OCI-LY7 (cell line): ENCODE results near the gene PLCL1. TPM values are rescaled to one million over a fixed set of nuclear protein-coding genes. Genes with fewer than 3 reads are reported as not detected.

Experiments
- BruUV-seq: library from RNA; stranded (reverse); fragments of 400-500 nt; replicated peaks from 2 replicates; lab custom pipeline; 2021; lab: Mats Ljungman, UMichigan
- CTCF ChIA-PET: fragments of 300-600 bp; sonication (Branson Sonifier 250); formaldehyde crosslinking; loops from one replicate; lab custom pipeline; 2022; ENCODE audit warnings: antibody characterized with exemption; ENCODE audit not compliant: unreplicated experiment; lab: Charles Lee
- POLR2A ChIA-PET: fragments of 300-600 bp; sonication (Branson Sonifier 250); formaldehyde crosslinking; loops from one replicate; lab custom pipeline; 2022; ENCODE audit warnings: antibody characterized with exemption; lab: Charles Lee
- DNase-seq: peaks from one replicate; pipeline ENCODE4 v3.0.0-alpha.2; 2015; ENCODE audit warnings: low spot score
- H2AFZ ChIP-seq: fragments of 200-600 bp; sonication (generic), shearing (Covaris generic); 2 replicates; pipeline ENCODE4 v1.6.1; 2014; ENCODE audit warnings: mild to moderate bottlenecking, antibody characterized with exemption, low read length, moderate library complexity
- H3K27ac ChIP-seq: fragments of 200-600 bp; sonication (generic); 2 replicates; pipeline ENCODE4 v1.5.1; 2014; ENCODE audit warnings: mixed run types, low read depth, mild to moderate bottlenecking, moderate library complexity, low read length, inconsistent platforms; ENCODE audit not compliant: poor library complexity, severe bottlenecking
- H3K36me3 ChIP-seq: fragments of 200-600 bp; sonication (generic); 2 replicates; pipeline ENCODE4 v1.6.1; 2014; ENCODE audit warnings: mild to moderate bottlenecking, antibody characterized with exemption, low read length, moderate library complexity, mixed read lengths; ENCODE audit not compliant: insufficient read depth
- H3K4me1 ChIP-seq: fragments of 200-600 bp; sonication (generic); 2 replicates; pipeline ENCODE4 v1.5.1; 2014; ENCODE audit warnings: mild to moderate bottlenecking, low read length; ENCODE audit not compliant: insufficient read depth, poor library complexity, severe bottlenecking
- H3K4me2 ChIP-seq: fragments of 200-600 bp; sonication (generic); 2 replicates; pipeline ENCODE4 v1.6.1; 2014; ENCODE audit warnings: mild to moderate bottlenecking, low read length
- H3K4me3 ChIP-seq: fragments of 200-600 bp; sonication (generic); 2 replicates; pipeline ENCODE4 v1.5.1; 2014; ENCODE audit warnings: mild to moderate bottlenecking, low read depth, low read length; ENCODE audit not compliant: poor library complexity, severe bottlenecking
- H3K79me2 ChIP-seq: fragments of 200-600 bp; sonication (generic); 2 replicates; pipeline ENCODE4 v1.6.1; 2016; ENCODE audit warnings: low read depth, mild to moderate bottlenecking, low read length, moderate library complexity, mixed read lengths; ENCODE audit not compliant: insufficient read depth
- H3K9me2 ChIP-seq: fragments of 200-600 bp; sonication (generic); 2 replicates; pipeline ENCODE4 v1.6.1; 2016; ENCODE audit warnings: mild to moderate bottlenecking, low read length, mixed read lengths; ENCODE audit not compliant: insufficient read depth
- H3K9me3 ChIP-seq: fragments of 200-600 bp; sonication (generic); 2 replicates; pipeline ENCODE4 v1.6.1; 2014; ENCODE audit warnings: mild to moderate bottlenecking, mixed run types, low read length, mixed read lengths
- H4K20me1 ChIP-seq: fragments of 200-600 bp; sonication (generic); 2 replicates; pipeline ENCODE4 v1.6.1; 2014; ENCODE audit warnings: mild to moderate bottlenecking, antibody characterized with exemption, low read length, moderate library complexity, mixed read lengths; ENCODE audit not compliant: insufficient read depth
- CTCF ChIP-seq: fragments of 200-600 bp; sonication (generic); conservative IDR thresholded peaks from 2 replicates; pipeline ENCODE4 v1.5.1; 2014; ENCODE audit warnings: mild to moderate bottlenecking, antibody characterized with exemption, low read length, moderate library complexity, mixed read lengths
- EZH2phosphoT487 ChIP-seq: fragments of 200-600 bp; sonication (generic); IDR thresholded peaks from 2 replicates; pipeline ENCODE4 v1.6.1; 2018; ENCODE audit warnings: low read depth, borderline replicate concordance, mild to moderate bottlenecking, mixed run types, antibody characterized with exemption, low read length, moderate library complexity, mixed read lengths
- intact Hi-C: fragments of 100-400 bp; cut with micrococcal nuclease; formaldehyde crosslinking; loops from one replicate; pipeline ENCODE4 v1.10.0; 2022; ENCODE audit not compliant: unreplicated experiment
- total RNA-seq, 2 experiments: library from RNA; depleted of rRNA in 1 of 2; stranded (reverse); fragments of >200 nt in 1 of 2; shearing (Covaris generic) in 1 of 2; gene quantifications; 2 replicates each; pipeline ENCODE4 v1.2.3, GENCODE V29; 2014 to 2022

The PLCL1 gene
- total RNA-seq, 2 experiments from 2014 or later, result 0.03 TPM; not detected in 1

GRCh38 chr2:197969391-197969893, 165.0 kb downstream of the PLCL1 start:
- no peak overlapping the region for H3K27ac ChIP-seq
- no peak overlapping the region for H2AFZ ChIP-seq
- no peaks in the 10 kb centered on the region for H3K4me1 ChIP-seq
- intact Hi-C loops, result no loop called here
- BruUV-seq, result no TSS peak
- H3K4me2 ChIP-seq, result no peak overlapping the region
- DNase-seq, result no peak
- ChIA-PET POLR2A (interaction anchor here (0.6 to 0.9 kb wide), 2 partner anchors 9 to 260 kb away, joined by 3 to 4 read pairs; no protein-coding TSS in a partner anchor), CTCF (no interaction called here)
- H3K9me2 ChIP-seq, result no peaks in the 10 kb centered on the region
- no peaks in the 10 kb centered on the region for H3K9me3 ChIP-seq
- no peak for TF ChIP-seq CTCF
- TF ChIP-seq EZH2phosphoT487, result no peak
- H3K36me3 ChIP-seq, result no peaks in the 10 kb centered on the region
- no peaks in the 10 kb centered on the region for H4K20me1 ChIP-seq
- no peak overlapping the region for H3K4me3 ChIP-seq
- no peaks in the 10 kb centered on the region for H3K79me2 ChIP-seq

- no TSS peak for BruUV-seq
- Histone ChIP-seq H3K36me3 (no peaks in the 10 kb centered on the region), H3K4me1 (no peaks in the 10 kb centered on the region), H3K27ac (no peak overlapping the region), H2AFZ (no peak overlapping the region), H3K79me2 (no peaks in the 10 kb centered on the region), H3K9me3 (no peaks in the 10 kb centered on the region), H3K4me2 (no peak overlapping the region), H3K9me2 (no peaks in the 10 kb centered on the region), H4K20me1 (no peaks in the 10 kb centered on the region), H3K4me3 (no peak overlapping the region)
- ChIA-PET CTCF (no interaction called here), POLR2A (no interaction called here)
- intact Hi-C loops, result no loop called here
- no peak for TF ChIP-seq EZH2phosphoT487
- no peak for TF ChIP-seq CTCF
- DNase-seq, result no peak
Measured at GRCh38 chr2:197972061-197972460, 167.7 kb downstream of the PLCL1 start.

- H3K36me3 ChIP-seq, result no peaks in the 10 kb centered on the region
- intact Hi-C loops, result no loop called here
- no peak overlapping the region for H3K4me3 ChIP-seq
- ChIA-PET CTCF (no interaction called here), POLR2A (no interaction called here)
- no peak overlapping the region for H3K4me2 ChIP-seq
- DNase-seq, result no peak
- TF ChIP-seq EZH2phosphoT487 (no peak), CTCF (no peak)
- no peaks in the 10 kb centered on the region for H3K4me1 ChIP-seq
- H2AFZ ChIP-seq, result no peak overlapping the region
- no peaks in the 10 kb centered on the region for H3K9me2 ChIP-seq
- H3K9me3 ChIP-seq, result no peaks in the 10 kb centered on the region
- H3K79me2 ChIP-seq, result no peaks in the 10 kb centered on the region
- no peak overlapping the region for H3K27ac ChIP-seq
- no TSS peak for BruUV-seq
- H4K20me1 ChIP-seq, result no peaks in the 10 kb centered on the region
Measured at GRCh38 chr2:197972587-197972986, 168.2 kb downstream of the PLCL1 start.
